Pancreas (tissue), 10 donors: ENCODE data around the gene SURF4. TPM values are rescaled to one million over a fixed set of nuclear protein-coding genes. Genes with fewer than 3 reads are reported as not detected.

Source experiments
- ATAC-seq, 4 donors: fragments of 200-7000 bp; cut with Tn5 transposase; one replicate each; pipeline versions ENCODE4 v1.8.0 to v1.9.1; 2020; ENCODE audit warnings: mild to moderate bottlenecking in 4 of 4, moderate library complexity in 4 of 4
- DNase-seq, 6 donors: peaks; one replicate each; pipeline ENCODE4 v3.0.0-alpha.2; 2020
- FAIRE-seq: peaks from 2 replicates; lab custom pipeline; 2012; peaks lifted over from hg19 to GRCh38; lab: Jason Lieb, UNC
- H3K27ac ChIP-seq, 4 donors: fragments of 200-600 bp; sonication (generic); 1 replicate in 3 of 4; 2 replicates in 1 of 4; pipeline versions ENCODE4 v1.5.0 to v1.8.0; 2020
- H3K27me3 ChIP-seq, 4 donors: fragments of 200-600 bp; one replicate each; pipeline ENCODE4 v1.8.0; 2021
- H3K36me3 ChIP-seq, 3 donors: fragments of 200-600 bp; sonication (generic) in 1 of 3; one replicate each; pipeline versions ENCODE4 v1.5.0 to v1.8.0; 2020 to 2021
- H3K4me1 ChIP-seq, 3 donors: fragments of 200-600 bp; one replicate each; pipeline ENCODE4 v1.8.0; 2021
- H3K4me3 ChIP-seq, 4 donors: fragments of 200-600 bp; sonication (generic) in 2 of 4; one replicate each; pipeline versions ENCODE4 v1.5.0 to v1.8.0; 2020 to 2021
- H3K9me3 ChIP-seq, 4 donors: fragments of 200-600 bp; one replicate each; pipeline ENCODE4 v1.8.0; 2021
- CTCF ChIP-seq, 4 donors: fragments of 200-600 bp; sonication (generic) in 3 of 4; IDR thresholded peaks; one replicate each; pipeline versions ENCODE4 v1.5.0 to v1.8.0; 2021; ENCODE audit warnings: antibody characterized with exemption in 4 of 4
- WGBS, 2 donors: extraction: QIAGEN DNeasy Blood & Tissue Kit; methylation state at CpG; one replicate each; pipeline ENCODE4 v1.1.7; 2013; 5-methylcytosine and 5-hydroxymethylcytosine counted together
- intact Hi-C, 3 donors: fragments of 100-400 bp; cut with DNase I; formaldehyde crosslinking; loops; one replicate each; pipeline versions ENCODE4 v1.11.1 to v1.14.2; 2022
- polyA plus RNA-seq, 2 donors: library from polyadenylated mRNA; stranded (reverse); fragments of 200-250 nt; gene quantifications; one replicate each; pipeline ENCODE4 v1.2.3, GENCODE V29; 2013
- total RNA-seq, 6 donors: library from RNA; stranded (reverse); fragmentation: NEBNext Ultra II Directional in 4 of 6; extraction: Animal tissue kit (Norgen Biotek cat#: 25700) in 4 of 6; gene quantifications; one replicate each; pipeline versions ENCODE4 v1.2.1 to v1.2.4, GENCODE V29; 2021 to 2023
- donor health status: healthy with polysubstance abuse.
- donor health status: DM: no; HTN: no; CAD: no; lungs with moderate emphysema.
- donor health status: DM: no; HTN: no; CAD: no.
- donor health status: control.
- donor health status: control.
- donor health status: Bipolar disorder and iron deficiency.
- donor health status: DM: yes; HTN: yes; CAD: no.
- donor health status: DM: no; HTN: no; CAD: no.
- donor health status: DM: no; HTN: no; CAD: no.
- donor health status: DM: yes; HTN: yes; CAD: no.

Gene SURF4
- total and polyA plus RNA-seq, 8 donors = 63.1 to 132 (median 116) TPM

GRCh38 chr9:133371261-133371711 is 4.6 kb downstream of the SURF4 start:
- FAIRE-seq = no peak
- intact Hi-C loops = no loop called here
- H3K9me3 ChIP-seq = no peaks in the 10 kb centered on the region
- ATAC-seq = no peak
- peaks cover 52 to 69% (median 56%) of the 10 kb centered on the region in 3 donors for H3K4me1 ChIP-seq
- H3K4me3 ChIP-seq = peak overlapping the region in 1 of 4 donors; percentile 17
- 33 to 45% methylated on average over 12 of the region's 12 CpGs for WGBS, 2 donors
- no peaks in the 10 kb centered on the region for H3K27me3 ChIP-seq
- peak overlapping the region in 1 of 4 donors; percentile 50 for H3K27ac ChIP-seq
- no peak for TF ChIP-seq CTCF (IDR thresholded peaks at IDR 0.05)
- peak in 1 of 6 donors; percentile 14 for DNase-seq
- H3K36me3 ChIP-seq = peaks cover 0 to 11% (median 9%) of the 10 kb centered on the region in 3 donors

GRCh38 chr9:133370685-133371084 is 5.2 kb downstream of the SURF4 start:
- Histone ChIP-seq H3K9me3 (no peaks in the 10 kb centered on the region), H3K27me3 (no peaks in the 10 kb centered on the region), H3K4me3 (peak overlapping the region in 1 of 4 donors; percentile 17), H3K27ac (peak overlapping the region in 1 of 4 donors; percentile 50), H3K4me1 (peaks cover 52 to 69% (median 56%) of the 10 kb centered on the region in 3 donors), H3K36me3 (peaks cover 0 to 17% (median 15%) of the 10 kb centered on the region in 3 donors)
- intact Hi-C loops = no loop called here
- 32% methylated on average over 9 of the region's 9 CpGs for WGBS, 2 donors
- FAIRE-seq (no peak), DNase-seq (peak in 2 of 6 donors; percentile 40 to 61), ATAC-seq (peak; percentile 2 to 35 (median 21))
- no peak for TF ChIP-seq CTCF (IDR thresholded peaks at IDR 0.05)

GRCh38 chr9:133369933-133370332 is 5.9 kb downstream of the SURF4 start:
- intact Hi-C loops = no loop called here

GRCh38 chr9:133369422-133369821 is 6.4 kb downstream of the SURF4 start:
- intact Hi-C loops = no loop called here
- Histone ChIP-seq H3K4me1 (peaks cover 52 to 70% (median 53%) of the 10 kb centered on the region in 3 donors), H3K27me3 (no peaks in the 10 kb centered on the region), H3K27ac (peak overlapping the region in 2 of 4 donors; percentile 57 to 74), H3K4me3 (no peak overlapping the region), H3K36me3 (peaks cover 0 to 27% (median 24%) of the 10 kb centered on the region in 3 donors), H3K9me3 (no peaks in the 10 kb centered on the region)
- 46 to 49% methylated on average over 6 of the region's 6 CpGs for WGBS, 2 donors
- no peak for ATAC-seq
- no peak for TF ChIP-seq CTCF (IDR thresholded peaks at IDR 0.05)
- no peak for DNase-seq
- FAIRE-seq = no peak

More at GRCh38 chr9:133369933-133370332, 5.9 kb downstream of the SURF4 start:
- no peaks in the 10 kb centered on the region for H3K9me3 ChIP-seq
- no peaks in the 10 kb centered on the region for H3K27me3 ChIP-seq
- ATAC-seq (no peak), DNase-seq (no peak), FAIRE-seq (no peak)
- TF ChIP-seq CTCF (IDR thresholded peaks at IDR 0.05) = no peak
- peak overlapping the region in 1 of 4 donors; percentile 28 for H3K27ac ChIP-seq
- peaks cover 52 to 72% (median 56%) of the 10 kb centered on the region in 3 donors for H3K4me1 ChIP-seq
- 69 to 72% methylated on average over 7 of the region's 7 CpGs for whole genome bisulfite sequencing, 2 donors
- peaks cover 0 to 24% (median 21%) of the 10 kb centered on the region in 3 donors for H3K36me3 ChIP-seq
- no peak overlapping the region for H3K4me3 ChIP-seq

GRCh38 chr9:133368249-133368881 is 7.5 kb downstream of the SURF4 start:
- intact Hi-C loops = no loop called here
- Histone ChIP-seq H3K9me3 (no peaks in the 10 kb centered on the region), H3K27me3 (no peaks in the 10 kb centered on the region), H3K36me3 (peaks cover 0 to 34% (median 33%) of the 10 kb centered on the region in 3 donors), H3K27ac (peak overlapping the region; percentile 35 to 74 (median 48)), H3K4me1 (peaks cover 45 to 59% (median 52%) of the 10 kb centered on the region in 3 donors), H3K4me3 (peak overlapping the region in 1 of 4 donors; percentile 8)
- DNase-seq = peak in 2 of 6 donors; percentile 53 to 55
- ATAC-seq = peak; percentile 46 to 63 (median 58)
- WGBS, 2 donors = 26 to 29% methylated on average over 18 of the region's 18 CpGs
- FAIRE-seq = no peak
- no peak for TF ChIP-seq CTCF (IDR thresholded peaks at IDR 0.05)
